ENCODE measurements around the gene PCBD2.
"Not testable (repeated sequence)": the region's sequence is repeated elsewhere in the genome, so short reads cannot be mapped to it uniquely, and the experiment has no call there.

Gene PCBD2

DNA sequence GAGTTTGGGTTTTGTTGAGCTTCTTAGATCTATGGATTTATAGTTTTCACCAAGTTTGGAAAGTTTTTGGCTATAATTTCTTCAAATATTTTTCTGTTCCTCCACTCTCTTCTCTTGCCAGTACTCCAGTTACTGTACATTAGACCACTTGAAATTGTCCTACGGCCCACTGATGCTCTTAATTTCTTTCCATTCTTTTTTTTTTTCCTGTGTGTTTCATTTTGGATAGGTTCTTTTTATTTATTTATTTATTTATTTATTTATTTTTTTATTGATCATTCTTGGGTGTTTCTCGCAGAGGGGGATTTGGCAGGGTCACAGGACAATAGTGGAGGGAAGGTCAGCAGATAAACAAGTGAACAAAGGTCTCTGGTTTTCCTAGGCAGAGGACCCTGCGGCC is 24.0 kb upstream of the PCBD2 start:
- H3K27ac ChIP-seq (ENCODE audit: low read depth, low read length, severe bottlenecking); H3K4me3 ChIP-seq (ENCODE audit: extremely low read depth, insufficient read depth, low read length, poor library complexity, severe bottlenecking); H3K9me3 ChIP-seq (ENCODE audit: control insufficient read depth, low read length); H3K4me1 ChIP-seq (ENCODE audit: control insufficient read depth, insufficient read depth, low read length, poor library complexity, severe bottlenecking); H3K36me3 ChIP-seq (ENCODE audit: control insufficient read depth, insufficient read depth, low read length): not testable (repeated sequence)
- WGBS, 2 experiments (ENCODE audit: insufficient coverage in 2 of 2) = no CpG with 5 or more reads among the region's 3 CpGs

DNA sequence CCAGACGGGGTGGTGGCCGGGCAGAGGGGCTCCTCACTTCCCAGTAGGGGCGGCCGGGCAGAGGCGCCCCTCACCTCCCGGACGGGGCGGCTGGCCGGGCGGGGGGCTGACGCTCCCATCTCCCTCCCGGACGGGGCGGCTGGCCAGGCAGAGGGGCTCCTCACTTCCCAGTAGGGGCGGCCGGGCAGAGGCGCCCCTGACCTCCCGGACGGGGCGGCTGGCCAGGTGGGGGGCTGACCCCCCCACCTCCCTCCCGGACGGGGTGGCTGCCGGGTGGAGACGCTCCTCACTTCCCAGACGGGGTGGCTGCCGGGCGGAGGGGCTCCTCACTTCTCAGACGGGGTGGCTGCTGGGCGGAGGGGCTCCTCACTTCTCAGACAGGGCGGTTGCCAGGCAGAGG is 23.2 kb upstream of the PCBD2 start:
- not testable (repeated sequence) for H3K4me1 ChIP-seq (ENCODE audit: control insufficient read depth, insufficient read depth, low read length, poor library complexity, severe bottlenecking); H3K27ac ChIP-seq (ENCODE audit: low read depth, low read length, severe bottlenecking); H3K4me3 ChIP-seq (ENCODE audit: extremely low read depth, insufficient read depth, low read length, poor library complexity, severe bottlenecking); H3K36me3 ChIP-seq (ENCODE audit: control insufficient read depth, insufficient read depth, low read length); H3K9me3 ChIP-seq (ENCODE audit: control insufficient read depth, low read length)
- WGBS, 2 experiments (ENCODE audit: insufficient coverage in 2 of 2) = 90 to 93% methylated on average over 8 to 9 of the region's 30 CpGs

DNA sequence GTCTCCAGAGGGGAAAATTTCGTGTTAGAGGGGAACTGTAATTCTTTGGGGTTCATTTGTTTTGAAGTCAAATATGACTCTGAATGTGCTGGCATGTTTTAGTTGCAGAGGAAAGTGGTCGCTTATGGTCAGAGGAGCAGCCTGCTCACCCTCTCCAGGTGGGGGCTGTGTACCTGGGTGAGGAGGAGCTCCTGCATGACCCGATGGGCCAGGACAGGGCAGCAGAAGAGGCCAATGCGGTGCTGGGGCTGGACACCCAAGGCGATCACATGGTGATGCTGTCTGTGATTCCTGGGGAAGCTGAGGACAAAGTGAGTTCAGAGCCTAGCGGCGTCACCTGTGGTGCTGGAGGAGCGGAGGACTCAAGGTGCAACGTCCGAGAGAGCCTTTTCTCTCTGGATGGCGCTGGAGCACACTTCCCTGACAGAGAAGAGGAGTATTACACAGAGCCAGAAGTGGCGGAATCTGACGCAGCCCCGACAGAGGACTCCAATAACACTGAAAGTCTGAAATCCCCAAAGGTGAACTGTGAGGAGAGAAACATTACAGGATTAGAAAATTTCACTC is 17.3 kb upstream of the PCBD2 start:
- Histone ChIP-seq H3K36me3 (ENCODE audit: control insufficient read depth, insufficient read depth, low read length) (peaks cover 23% of the 10 kb centered on the region), H3K4me1 (ENCODE audit: control insufficient read depth, insufficient read depth, low read length, poor library complexity, severe bottlenecking) (no peaks in the 10 kb centered on the region), H3K27ac (ENCODE audit: low read depth, low read length, severe bottlenecking) (no peak overlapping the region), H3K9me3 (ENCODE audit: control insufficient read depth, low read length) (no peaks in the 10 kb centered on the region), H3K4me3 (ENCODE audit: extremely low read depth, insufficient read depth, low read length, poor library complexity, severe bottlenecking) (no peak overlapping the region)
- WGBS, 2 experiments (ENCODE audit: insufficient coverage in 2 of 2) = 91 to 92% methylated on average over 8 to 11 of the region's 14 CpGs

DNA sequence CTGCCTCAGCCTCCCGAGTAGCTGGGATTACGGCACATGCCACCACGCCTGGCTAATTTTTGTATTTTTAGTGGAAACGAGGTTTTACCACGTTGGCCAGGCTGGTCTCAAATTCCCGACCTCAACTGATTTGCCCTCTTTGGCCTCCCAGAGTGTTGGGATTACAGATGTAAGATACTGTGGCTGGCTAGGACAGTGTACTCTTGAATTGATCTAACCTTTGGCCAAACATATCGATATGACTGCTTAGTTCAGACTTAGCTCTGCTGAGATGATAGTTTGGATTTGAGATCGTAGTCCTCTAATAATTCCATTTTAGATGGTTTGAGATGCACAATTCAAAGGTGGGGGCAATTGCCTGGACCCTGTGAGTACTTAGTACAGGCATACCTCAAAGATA is 15.6 kb upstream of the PCBD2 start:
- Histone ChIP-seq H3K27ac (ENCODE audit: low read depth, low read length, severe bottlenecking) (no peak overlapping the region), H3K36me3 (ENCODE audit: control insufficient read depth, insufficient read depth, low read length) (peaks cover 23% of the 10 kb centered on the region), H3K9me3 (ENCODE audit: control insufficient read depth, low read length) (no peaks in the 10 kb centered on the region), H3K4me1 (ENCODE audit: control insufficient read depth, insufficient read depth, low read length, poor library complexity, severe bottlenecking) (no peaks in the 10 kb centered on the region), H3K4me3 (ENCODE audit: extremely low read depth, insufficient read depth, low read length, poor library complexity, severe bottlenecking) (no peak overlapping the region)
- WGBS, 2 experiments (ENCODE audit: insufficient coverage in 2 of 2) = 95 to 97% methylated on average over 6 to 8 of the region's 8 CpGs

DNA sequence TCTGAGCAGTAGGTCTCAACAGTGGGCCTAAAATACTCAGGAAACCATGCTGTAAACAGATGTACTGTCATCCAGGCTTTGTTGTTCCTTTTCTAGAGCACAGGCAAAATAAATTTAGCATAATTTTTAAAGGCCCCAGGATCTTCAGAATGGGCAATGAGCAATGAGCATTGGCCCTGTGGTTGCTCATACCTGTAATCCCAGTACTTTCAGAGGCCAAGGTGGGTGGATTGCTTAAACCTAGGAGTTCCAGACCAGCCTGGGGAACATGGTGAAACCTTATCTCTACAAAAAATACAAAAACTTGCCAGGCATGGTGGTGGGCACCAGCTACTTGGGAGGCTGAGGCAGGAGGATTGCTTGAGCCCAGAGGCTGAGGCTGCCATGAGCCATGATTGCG is 13.5 kb upstream of the PCBD2 start:
- Histone ChIP-seq H3K36me3 (ENCODE audit: control insufficient read depth, insufficient read depth, low read length) (peaks cover 36% of the 10 kb centered on the region), H3K27ac (ENCODE audit: low read depth, low read length, severe bottlenecking) (no peak overlapping the region), H3K4me1 (ENCODE audit: control insufficient read depth, insufficient read depth, low read length, poor library complexity, severe bottlenecking) (no peaks in the 10 kb centered on the region), H3K4me3 (ENCODE audit: extremely low read depth, insufficient read depth, low read length, poor library complexity, severe bottlenecking) (no peak overlapping the region), H3K9me3 (ENCODE audit: control insufficient read depth, low read length) (no peaks in the 10 kb centered on the region)
- no CpG with 5 or more reads among the region's 1 CpG for WGBS, 2 experiments (ENCODE audit: insufficient coverage in 2 of 2)

DNA sequence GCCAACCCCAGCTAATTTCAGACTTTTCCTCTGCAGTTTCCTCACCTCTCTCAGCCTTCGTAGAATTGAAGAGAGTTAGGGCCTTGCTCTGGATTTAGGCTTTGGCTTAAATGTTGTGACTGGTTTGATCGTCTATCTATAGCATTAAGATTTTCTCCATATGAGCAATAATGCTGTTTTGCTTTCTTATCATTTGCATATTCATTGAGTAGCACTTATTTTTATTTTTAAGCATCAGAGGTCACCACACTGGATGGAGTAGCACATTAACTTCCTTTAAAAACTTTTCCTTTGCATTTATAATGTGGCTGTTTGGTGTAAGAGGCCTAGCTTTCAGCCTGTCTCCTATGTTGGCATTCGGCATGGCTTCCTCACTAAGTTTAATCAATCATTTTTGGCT is 12.6 kb upstream of the PCBD2 start:
- WGBS, 2 experiments (ENCODE audit: insufficient coverage in 2 of 2) = no CpG with 5 or more reads among the region's 3 CpGs

DNA sequence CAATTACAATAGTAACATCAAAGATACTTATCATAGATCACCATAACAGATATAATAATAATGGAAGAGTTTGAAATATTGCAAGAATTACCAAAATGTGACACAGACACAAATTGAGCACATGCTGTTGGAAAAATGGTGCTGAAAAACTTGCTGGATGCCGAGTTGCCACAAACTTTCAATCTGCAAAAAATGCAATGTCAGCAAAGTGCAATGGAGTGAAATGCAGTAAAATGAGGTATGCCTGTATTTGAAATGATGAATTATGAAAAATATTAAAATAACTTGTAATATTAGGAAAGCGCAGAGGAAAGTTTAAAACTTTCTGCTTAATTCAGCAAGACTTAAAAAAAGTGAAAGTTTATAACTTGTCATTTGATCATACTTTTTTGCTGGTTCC is 12.0 kb upstream of the PCBD2 start:
- Histone ChIP-seq H3K4me1 (ENCODE audit: control insufficient read depth, insufficient read depth, low read length, poor library complexity, severe bottlenecking) (no peaks in the 10 kb centered on the region), H3K4me3 (ENCODE audit: extremely low read depth, insufficient read depth, low read length, poor library complexity, severe bottlenecking) (no peak overlapping the region), H3K36me3 (ENCODE audit: control insufficient read depth, insufficient read depth, low read length) (peaks cover 41% of the 10 kb centered on the region), H3K27ac (ENCODE audit: low read depth, low read length, severe bottlenecking) (no peak overlapping the region), H3K9me3 (ENCODE audit: control insufficient read depth, low read length) (no peaks in the 10 kb centered on the region)
- 86 to 100% methylated on average over 1 to 2 of the region's 2 CpGs for WGBS, 2 experiments (ENCODE audit: insufficient coverage in 2 of 2)

More for the DNA sequence above, 12.6 kb upstream of the PCBD2 start:
- H3K4me1 ChIP-seq (ENCODE audit: control insufficient read depth, insufficient read depth, low read length, poor library complexity, severe bottlenecking) = no peaks in the 10 kb centered on the region
- no peaks in the 10 kb centered on the region for H3K9me3 ChIP-seq (ENCODE audit: control insufficient read depth, low read length)
- peaks cover 36% of the 10 kb centered on the region for H3K36me3 ChIP-seq (ENCODE audit: control insufficient read depth, insufficient read depth, low read length)
- H3K27ac ChIP-seq (ENCODE audit: low read depth, low read length, severe bottlenecking) = no peak overlapping the region
- H3K4me3 ChIP-seq (ENCODE audit: extremely low read depth, insufficient read depth, low read length, poor library complexity, severe bottlenecking) = no peak overlapping the region

DNA sequence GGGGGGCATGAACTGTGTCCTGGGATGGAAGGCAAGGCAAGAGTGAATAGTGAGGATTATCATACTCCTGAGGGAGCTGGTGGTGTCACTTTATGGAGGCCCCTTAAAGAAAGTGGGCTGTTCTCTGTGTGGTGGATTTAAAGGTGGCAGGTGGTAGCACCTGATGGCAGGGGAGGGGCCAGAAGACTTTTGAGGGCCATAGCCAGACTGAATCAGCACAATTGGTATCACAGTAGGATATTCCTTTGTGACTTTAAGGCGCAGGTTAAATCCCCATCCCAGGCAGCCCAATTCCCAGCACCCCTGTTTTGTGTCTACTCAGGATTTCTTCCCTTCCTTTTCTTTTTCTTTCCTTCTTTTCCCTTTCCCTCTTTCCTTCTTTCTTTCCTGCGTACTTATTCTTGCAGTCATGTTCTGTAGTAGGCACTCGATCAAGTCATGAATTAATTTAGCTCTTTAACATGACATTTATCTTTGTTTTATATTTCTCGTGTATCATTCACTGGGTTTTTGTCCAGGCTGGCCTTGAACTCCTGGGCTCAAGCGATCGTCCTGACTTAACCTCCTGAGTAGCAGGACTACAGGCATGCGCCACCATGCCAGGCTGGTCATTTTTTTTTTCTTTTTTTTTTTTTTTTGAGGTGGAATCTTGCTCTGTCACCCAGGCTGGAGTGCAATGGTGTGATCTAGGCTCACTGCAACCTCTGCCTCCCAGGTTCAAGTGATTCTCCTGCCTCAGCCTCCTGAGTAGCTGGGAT is 11.0 kb upstream of the PCBD2 start:
- Histone ChIP-seq H3K27ac (ENCODE audit: low read depth, low read length, severe bottlenecking) (no peak overlapping the region), H3K9me3 (ENCODE audit: control insufficient read depth, low read length) (no peaks in the 10 kb centered on the region), H3K4me1 (ENCODE audit: control insufficient read depth, insufficient read depth, low read length, poor library complexity, severe bottlenecking) (no peaks in the 10 kb centered on the region), H3K4me3 (ENCODE audit: extremely low read depth, insufficient read depth, low read length, poor library complexity, severe bottlenecking) (no peak overlapping the region), H3K36me3 (ENCODE audit: control insufficient read depth, insufficient read depth, low read length) (peaks cover 44% of the 10 kb centered on the region)
- WGBS, 2 experiments (ENCODE audit: insufficient coverage in 2 of 2) = 88 to 98% methylated on average over 5 to 6 of the region's 7 CpGs

DNA sequence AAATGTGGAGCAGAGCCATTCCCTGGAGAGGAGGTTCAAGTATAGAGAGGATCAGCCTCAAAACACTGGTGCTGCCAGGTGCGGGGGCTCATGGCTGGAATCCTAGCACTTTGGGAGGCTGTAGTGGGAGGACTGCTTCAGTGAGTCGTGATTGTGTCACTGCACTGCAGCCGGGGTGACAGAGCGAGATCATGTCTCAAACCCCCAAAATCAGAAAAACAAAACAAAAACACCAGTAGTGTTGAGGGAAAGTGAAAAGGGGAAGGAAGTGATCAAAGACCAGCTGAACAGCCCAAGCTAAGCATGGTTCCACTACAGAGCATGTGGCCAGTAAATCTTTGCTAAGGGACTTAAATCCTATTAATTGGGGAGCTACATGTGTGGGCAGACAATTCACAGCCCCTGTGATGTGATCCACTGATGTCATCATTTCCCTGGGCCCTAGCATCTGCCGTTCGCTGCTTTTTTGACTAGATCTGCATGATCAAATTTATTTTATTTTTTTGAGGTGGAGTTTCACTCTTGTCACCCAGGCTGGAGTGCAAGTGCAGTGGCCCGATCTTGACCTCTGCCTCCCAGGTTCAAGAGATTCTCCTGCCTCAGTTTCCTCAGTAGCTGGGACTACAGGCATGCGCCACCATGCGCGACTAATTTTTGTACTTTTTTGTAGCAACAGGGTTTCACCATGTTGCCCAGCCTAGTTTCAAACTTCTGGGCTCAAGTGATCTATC is 2.7 kb upstream of the PCBD2 start:
- peaks cover 5% of the 10 kb centered on the region for H3K4me1 ChIP-seq (ENCODE audit: control insufficient read depth, insufficient read depth, low read length, poor library complexity, severe bottlenecking)
- no peaks in the 10 kb centered on the region for H3K9me3 ChIP-seq (ENCODE audit: control insufficient read depth, low read length)
- peaks cover 22% of the 10 kb centered on the region for H3K36me3 ChIP-seq (ENCODE audit: control insufficient read depth, insufficient read depth, low read length)
- WGBS, 2 experiments (ENCODE audit: insufficient coverage in 2 of 2) = 93 to 100% methylated on average over 6 to 8 of the region's 10 CpGs
- no peak overlapping the region for H3K27ac ChIP-seq (ENCODE audit: low read depth, low read length, severe bottlenecking)
- no peak overlapping the region for H3K4me3 ChIP-seq (ENCODE audit: extremely low read depth, insufficient read depth, low read length, poor library complexity, severe bottlenecking)

DNA sequence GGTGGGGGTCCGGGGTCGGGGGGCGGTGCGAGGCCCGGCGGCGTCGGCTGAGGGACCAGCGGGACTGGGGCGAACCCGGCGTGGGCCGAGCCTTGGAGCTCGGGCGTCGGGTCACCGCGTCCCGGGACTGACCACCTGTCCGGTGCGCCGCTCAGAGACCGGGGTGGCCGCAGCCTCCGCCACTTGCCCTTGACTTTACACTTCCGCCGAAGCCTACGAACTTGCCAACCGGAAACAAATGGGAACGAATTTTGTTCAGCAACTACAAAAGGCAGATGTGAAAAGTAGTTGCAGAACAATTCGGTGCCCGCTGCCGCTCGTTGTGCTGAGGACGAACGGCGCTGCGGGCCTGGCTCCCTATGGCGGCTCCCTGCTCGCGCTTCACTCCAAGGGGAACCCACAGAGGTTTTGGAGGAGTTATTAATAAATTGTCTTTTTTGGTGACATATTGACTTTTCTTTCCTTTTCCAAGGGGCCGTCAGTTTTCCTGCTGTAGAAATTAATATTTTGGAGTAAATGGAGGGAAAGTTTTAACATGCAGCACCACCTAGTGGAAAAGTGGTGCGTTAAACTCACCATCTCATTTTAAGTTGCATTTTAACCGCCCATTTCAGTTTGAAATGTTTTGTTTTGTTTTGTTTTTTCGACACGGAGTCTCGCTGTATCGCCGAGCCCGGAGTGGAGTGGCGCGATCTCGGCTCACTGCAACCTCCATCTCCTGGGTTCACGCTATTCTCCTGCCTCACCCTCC is 490 bp downstream of the PCBD2 start:
- H3K27ac ChIP-seq (ENCODE audit: low read depth, low read length, severe bottlenecking) = peak overlapping the region; percentile 96
- no peaks in the 10 kb centered on the region for H3K9me3 ChIP-seq (ENCODE audit: control insufficient read depth, low read length)
- H3K4me3 ChIP-seq (ENCODE audit: extremely low read depth, insufficient read depth, low read length, poor library complexity, severe bottlenecking) = peak overlapping the region; percentile 71
- H3K4me1 ChIP-seq (ENCODE audit: control insufficient read depth, insufficient read depth, low read length, poor library complexity, severe bottlenecking) = peaks cover 5% of the 10 kb centered on the region
- 1 to 2% methylated on average over 28 to 48 of the region's 54 CpGs for WGBS, 2 experiments (ENCODE audit: insufficient coverage in 2 of 2)
- peaks cover 8% of the 10 kb centered on the region for H3K36me3 ChIP-seq (ENCODE audit: control insufficient read depth, insufficient read depth, low read length)

All from mesodermal cell (in vitro differentiated cells).